H1 (cell line): ENCODE results near the gene STRN4. TPM values are rescaled to one million over a fixed set of nuclear protein-coding genes. Genes with fewer than 3 reads are reported as not detected.

Experiments
- CTCF ChIA-PET: fragments of 300-600 bp; sonication (Branson Sonifier 250); formaldehyde crosslinking; loops from one replicate; lab custom pipeline; 2021; ENCODE audit not compliant: partially characterized antibody; lab: Charles Lee
- POLR2A ChIA-PET: fragments of 300-600 bp; sonication (Branson Sonifier 250); formaldehyde crosslinking; loops from one replicate; lab custom pipeline; 2021; ENCODE audit warnings: inconsistent platforms; ENCODE audit not compliant: partially characterized antibody; lab: Charles Lee
- DNase-seq, 2 experiments: peaks; one replicate each; pipeline versions ENCODE4 v3.0.0 to v3.0.0-alpha.2; 2010 to 2022; ENCODE audit warnings: low spot score in 2 of 2, low read depth in 1 of 2, mixed read lengths in 1 of 2
- FAIRE-seq: peaks from 2 replicates; lab custom pipeline; 2011; peaks lifted over from hg19 to GRCh38; lab: Jason Lieb, UNC
- H2AFZ ChIP-seq: 2 replicates; pipeline ENCODE4 v1.8.1; 2012; ENCODE audit warnings: low read length, inconsistent platforms
- H2AK5ac ChIP-seq: 2 replicates; pipeline ENCODE4 v1.6.1; 2013; ENCODE audit warnings: low read depth, low read length
- H2BK120ac ChIP-seq: replicated peaks from 2 replicates; pipeline ENCODE3; 2013; ENCODE audit warnings: low read depth, low read length, inconsistent platforms
- H2BK12ac ChIP-seq: 2 replicates; pipeline ENCODE4 v1.6.1; 2013; ENCODE audit warnings: low read depth, low read length
- H2BK15ac ChIP-seq: 2 replicates; pipeline ENCODE4 v1.6.1; 2013; ENCODE audit warnings: low read length
- H2BK20ac ChIP-seq: 2 replicates; pipeline ENCODE4 v1.6.1; 2013; ENCODE audit warnings: low read length
- H2BK5ac ChIP-seq: 2 replicates; pipeline ENCODE4 v1.6.1; 2013; ENCODE audit warnings: low read depth, low read length
- H3K14ac ChIP-seq: 2 replicates; pipeline ENCODE4 v1.6.1; 2013; ENCODE audit warnings: inconsistent platforms; ENCODE audit not compliant: insufficient read length
- H3K18ac ChIP-seq: 2 replicates; pipeline ENCODE4 v1.6.1; 2013; ENCODE audit warnings: low read length; ENCODE audit errors: extremely low read depth
- H3K23ac ChIP-seq: 2 replicates; pipeline ENCODE4 v1.6.1; 2013; ENCODE audit warnings: inconsistent platforms; ENCODE audit not compliant: insufficient read length
- H3K23me2 ChIP-seq: 2 replicates; pipeline ENCODE4 v1.6.1; 2013; ENCODE audit warnings: low read depth, low read length
- H3K27ac ChIP-seq: 2 replicates; pipeline ENCODE4 v1.6.1; 2011; ENCODE audit warnings: low read depth, low read length, inconsistent platforms
- H3K27me3 ChIP-seq, 4 experiments: replicated peaks in 1 of 4; 1 replicate in 1 of 4; 2 replicates in 3 of 4; pipeline versions ENCODE4 v1.6.1 to v1.8.1; 2011 to 2013; ENCODE audit warnings: low read length in 3 of 4, mild to moderate bottlenecking in 3 of 4, inconsistent platforms in 2 of 4, mixed read lengths in 2 of 4, moderate library complexity in 1 of 4; ENCODE audit not compliant: control insufficient read depth in 3 of 4, insufficient read depth in 3 of 4; ENCODE audit errors: extremely low read depth in 1 of 4
- H3K36me3 ChIP-seq, 4 experiments: 2 replicates each; pipeline versions ENCODE4 v1.6.1 to v1.8.1; 2011 to 2013; ENCODE audit warnings: mild to moderate bottlenecking in 4 of 4, low read length in 3 of 4, moderate library complexity in 2 of 4, control low read depth in 1 of 4, inconsistent platforms in 1 of 4; ENCODE audit not compliant: insufficient read depth in 4 of 4, control insufficient read depth in 2 of 4
- H3K4ac ChIP-seq: replicated peaks from 2 replicates; pipeline ENCODE3; 2013; ENCODE audit warnings: low read length, low read depth, mixed read lengths, inconsistent platforms; ENCODE audit not compliant: insufficient read length
- H3K4me1 ChIP-seq, 4 experiments: replicated peaks in 1 of 4; 1 replicate in 1 of 4; 2 replicates in 3 of 4; pipeline versions ENCODE4 v1.6.1 to v1.8.1; 2011 to 2013; ENCODE audit warnings: low read length in 3 of 4, inconsistent platforms in 2 of 4, mixed read lengths in 1 of 4; ENCODE audit not compliant: insufficient read depth in 4 of 4, control insufficient read depth in 3 of 4
- H3K4me2 ChIP-seq, 2 experiments: 2 replicates each; pipeline versions ENCODE4 v1.6.1 to v1.8.1; 2011 to 2013; ENCODE audit warnings: low read depth in 2 of 2, low read length in 2 of 2, control low read depth in 1 of 2, inconsistent platforms in 1 of 2, mild to moderate bottlenecking in 1 of 2; ENCODE audit not compliant: insufficient read depth in 1 of 2
- H3K4me3 ChIP-seq, 4 experiments: fragments of 200-600, 300-600 bp in 1 of 4; sonication (generic), shearing (Covaris generic), sonication (Bioruptor Twin) in 1 of 4; 2 replicates each; pipeline versions ENCODE4 v1.5.1 to v1.8.1; 2011 to 2016; ENCODE audit warnings: low read length in 4 of 4, low read depth in 3 of 4, control low read depth in 2 of 4, inconsistent platforms in 2 of 4, mild to moderate bottlenecking in 2 of 4, mixed read lengths in 1 of 4, moderate library complexity in 1 of 4; ENCODE audit not compliant: insufficient read depth in 2 of 4; ENCODE audit errors: extremely low read depth in 1 of 4
- H3K56ac ChIP-seq: replicated peaks from 2 replicates; pipeline ENCODE3; 2013; ENCODE audit warnings: low read depth, mild to moderate bottlenecking, mixed read lengths, low read length, inconsistent platforms; ENCODE audit not compliant: insufficient read length
- H3K79me1 ChIP-seq: 2 replicates; pipeline ENCODE4 v1.6.1; 2013; ENCODE audit warnings: low read depth, low read length, control low read depth
- H3K79me2 ChIP-seq, 2 experiments: 2 replicates each; pipeline versions ENCODE4 v1.6.1 to v1.8.1; 2012 to 2013; ENCODE audit warnings: low read length in 2 of 2, mild to moderate bottlenecking in 2 of 2, inconsistent platforms in 1 of 2; ENCODE audit not compliant: insufficient read depth in 2 of 2, control insufficient read depth in 1 of 2
- H3K9ac ChIP-seq, 4 experiments: replicated peaks in 1 of 4; 1 replicate in 1 of 4; 2 replicates in 3 of 4; pipeline versions ENCODE4 v1.6.1 to v1.8.1; 2011 to 2013; ENCODE audit warnings: low read depth in 3 of 4, low read length in 3 of 4, control low read depth in 2 of 4, mild to moderate bottlenecking in 2 of 4, moderate library complexity in 2 of 4, inconsistent platforms in 1 of 4; ENCODE audit errors: extremely low read depth in 1 of 4
- H3K9me3 ChIP-seq, 2 experiments: 2 replicates each; pipeline versions ENCODE4 v1.6.1 to v1.8.1; 2012 to 2013; ENCODE audit warnings: mild to moderate bottlenecking in 2 of 2, moderate library complexity in 2 of 2, control low read depth in 1 of 2, inconsistent platforms in 1 of 2, low read depth in 1 of 2, low read length in 1 of 2, mixed read lengths in 1 of 2; ENCODE audit not compliant: insufficient read depth in 2 of 2
- H4K20me1 ChIP-seq, 2 experiments: replicated peaks in 1 of 2; 2 replicates each; pipeline versions ENCODE3 to v1.8.1; 2011 to 2013; ENCODE audit warnings: inconsistent platforms in 2 of 2, low read length in 2 of 2, mild to moderate bottlenecking in 1 of 2; ENCODE audit not compliant: insufficient read depth in 2 of 2, control insufficient read depth in 1 of 2
- H4K5ac ChIP-seq: 2 replicates; pipeline ENCODE4 v1.6.1; 2013; ENCODE audit warnings: low read length, low read depth, mixed read lengths, inconsistent platforms; ENCODE audit not compliant: insufficient read length
- H4K8ac ChIP-seq: 2 replicates; pipeline ENCODE4 v1.8.0; 2013; ENCODE audit warnings: mild to moderate bottlenecking, moderate library complexity, low read length, inconsistent platforms; ENCODE audit not compliant: insufficient read depth; ENCODE audit errors: extremely low read depth
- H4K91ac ChIP-seq: replicated peaks from 2 replicates; pipeline ENCODE3; 2013; ENCODE audit warnings: low read length, mixed read lengths, inconsistent platforms; ENCODE audit not compliant: insufficient read length
- BRCA1 ChIP-seq: IDR thresholded peaks from 2 replicates; pipeline ENCODE4 v1.6.1; 2012; ENCODE audit warnings: low read depth, low read length, improper control_type of control experiment
- CTCF ChIP-seq, 3 experiments: IDR thresholded peaks; 1 replicate in 2 of 3; 2 replicates in 1 of 3; pipeline versions ENCODE4 v1.5.1 to v1.6.1; 2011; ENCODE audit warnings: low read length in 3 of 3, mild to moderate bottlenecking in 3 of 3, inconsistent platforms in 2 of 3, low read depth in 1 of 3, moderate library complexity in 1 of 3; ENCODE audit not compliant: insufficient read depth in 1 of 3; ENCODE audit errors: control extremely low read depth in 1 of 3
- EGR1 ChIP-seq: IDR thresholded peaks from 2 replicates; pipeline ENCODE4 v1.6.1; 2011; ENCODE audit warnings: low read depth, low read length, borderline replicate concordance
- EP300 ChIP-seq, 2 experiments: IDR thresholded peaks; 1 replicate in 1 of 2; 2 replicates in 1 of 2; pipeline ENCODE4 v1.6.1; 2011 to 2012; ENCODE audit warnings: low read depth in 2 of 2, low read length in 2 of 2, mild to moderate bottlenecking in 2 of 2, borderline replicate concordance in 1 of 2, inconsistent platforms in 1 of 2, moderate library complexity in 1 of 2
- FOSL1 ChIP-seq: IDR thresholded peaks from 2 replicates; pipeline ENCODE4 v1.6.1; 2011; ENCODE audit warnings: mild to moderate bottlenecking, low read depth, low read length, moderate library complexity; ENCODE audit not compliant: insufficient read depth
- NRF1 ChIP-seq: IDR thresholded peaks from 2 replicates; pipeline ENCODE4 v1.6.1; 2011; ENCODE audit warnings: mild to moderate bottlenecking, low read depth, low read length, improper control_type of control experiment
- SUZ12 ChIP-seq: fragments of 200-600 bp; sonication (generic); IDR thresholded peaks from 2 replicates; pipeline ENCODE4 v1.6.1; 2012; ENCODE audit warnings: mild to moderate bottlenecking, inconsistent platforms, low read length, moderate library complexity, mixed read lengths
- TEAD4 ChIP-seq: IDR thresholded peaks from 2 replicates; pipeline ENCODE4 v1.6.1; 2012; ENCODE audit warnings: low read depth, low read length, inconsistent platforms, mixed read lengths
- WGBS, 2 experiments: shearing (Covaris generic) in 1 of 2; methylation state at CpG; one replicate each; pipeline versions ENCODE4 v1.1.6 to v1.1.7; 2013 to 2015; ENCODE audit warnings: low lambda C conversion rate in 2 of 2, mixed read lengths in 2 of 2, inconsistent platforms in 1 of 2, low coverage in 1 of 2, missing lambda C conversion rate in 1 of 2; ENCODE audit not compliant: insufficient replicate concordance in 2 of 2, insufficient coverage in 1 of 2, insufficient read length in 1 of 2; ENCODE audit errors: extremely low coverage in 1 of 2, missing lambda C conversion rate in 1 of 2; 5-methylcytosine and 5-hydroxymethylcytosine counted together
- polyA plus RNA-seq, 7 experiments: library from polyadenylated mRNA; depleted of rRNA in 3 of 7; stranded (reverse) in 5 of 7; unstranded in 2 of 7; fragments of >200 nt in 5 of 7; fragments of 200-250 nt in 2 of 7; gene quantifications; 1 replicate in 5 of 7; 2 replicates in 1 of 7; 4 replicates in 1 of 7; pipeline versions ENCODE4 v1.2.1 to v1.2.3, GENCODE V29; 2011 to 2013; ENCODE audit warnings: missing spikeins in 2 of 7, mixed read lengths in 2 of 7
- total RNA-seq: library from RNA; stranded (reverse); fragmentation: NEBNext Ultra II Directional; extraction: Animal tissue kit (Norgen Biotek cat#: 25700); gene quantifications from 2 replicates; pipeline ENCODE4 v1.2.1, GENCODE V29; 2021

Gene STRN4
- total and polyA plus RNA-seq, 2 of the 8 experiments (the other 6 are each of a cell fraction or from before 2014, with no cell fraction given): 120 to 187 TPM

- no peak overlapping the region for H2BK5ac ChIP-seq
- no peak overlapping the region for H3K4ac ChIP-seq
- peak in 1 of 2 experiments; percentile 78 for DNase-seq
- H4K20me1 ChIP-seq: peaks cover 3 to 13% of the 10 kb centered on the region in 2 experiments
- no peak overlapping the region for H3K9ac ChIP-seq
- no peak overlapping the region for H2AFZ ChIP-seq
- H4K91ac ChIP-seq: no peak overlapping the region
- H3K14ac ChIP-seq: no peak overlapping the region
- H2BK15ac ChIP-seq: no peak overlapping the region
- no peaks in the 10 kb centered on the region; a peak in 2 of 7 replicates for H3K4me1 ChIP-seq
- H4K8ac ChIP-seq: no peak overlapping the region
- H3K79me1 ChIP-seq: no peaks in the 10 kb centered on the region
- H4K5ac ChIP-seq: no peak overlapping the region
- no peaks in the 10 kb centered on the region for H3K27me3 ChIP-seq
- no peaks in the 10 kb centered on the region for H3K23me2 ChIP-seq
- no peak overlapping the region for H2AK5ac ChIP-seq
- peaks cover 0 to 20% (median 10%) of the 10 kb centered on the region in 4 experiments; a peak in 5 of 8 replicates for H3K36me3 ChIP-seq
- H3K9me3 ChIP-seq: no peaks in the 10 kb centered on the region; a peak in 1 of 4 replicates
- 44% methylated on average over 4 of the region's 4 CpGs; no CpG with 5 or more reads in 1 of the 2 experiments for WGBS, 2 experiments
- no peak overlapping the region for H3K23ac ChIP-seq
- peak; percentile 88 for FAIRE-seq
- H3K79me2 ChIP-seq: no peaks in the 10 kb centered on the region
- H3K56ac ChIP-seq: no peak overlapping the region
- H2BK12ac ChIP-seq: no peak overlapping the region
- no peak overlapping the region for H3K27ac ChIP-seq
- no peak overlapping the region for H2BK20ac ChIP-seq
- no peak overlapping the region for H3K4me2 ChIP-seq
- H2BK120ac ChIP-seq: no peak overlapping the region
- ChIA-PET POLR2A (interaction anchor here (0.6 to 2.1 kb wide), 11 partner anchors 11 to 60 kb away, joined by 3 to 11 read pairs (median 4); partner anchors contain the start of gene SLC1A5), CTCF (interaction anchor here (0.6 to 12.2 kb wide), 32 partner anchors 9 to 465 kb away, joined by 3 to 176 read pairs (median 4); partner anchors contain the start of gene FKRP)
- no peak overlapping the region for H3K4me3 ChIP-seq
- no peak overlapping the region for H3K18ac ChIP-seq
- TF ChIP-seq FOSL1 (no peak), CTCF (IDR thresholded peaks at IDR 0.05; ENCODE audit: control extremely low read depth in 1 of 3, insufficient read depth in 1 of 3, low read depth in 1 of 3, low read length in 3 of 3) (peak; percentile 73 to 80 (median 78)), NRF1 (no peak), SUZ12 (no peak), EP300 (IDR thresholded peaks at IDR 0.05; ENCODE audit: borderline replicate concordance in 1 of 2, low read depth in 2 of 2, low read length in 2 of 2) (no peak), BRCA1 (no peak), EGR1 (no peak), TEAD4 (0 out of 2 replicates have a peak, but pooled peaks have one; percentile 12)
These were observed 7.3 kb upstream of the STRN4 start for GRCh38 chr19:46753420-46754155.
